HCEC 1CT (cell line): ENCODE measurements around the gene TRIM28.
"Not testable (repeated sequence)": the region's sequence is repeated elsewhere in the genome, so short reads cannot be mapped to it uniquely, and the experiment has no call there.

ENCODE experiments used
- DNase-seq: peaks from one replicate; pipeline ENCODE4 v3.0.0-alpha.2; 2017

TRIM28 gene

GRCh38 chr19:58561373-58562121, 17.7 kb downstream of the TRIM28 start:
- no peak for DNase-seq

- DNase-seq: no peak
Observed at GRCh38 chr19:58562122-58563033, 18.5 kb downstream of the TRIM28 start.

- DNase-seq: no peak
Observed at GRCh38 chr19:58563034-58563573, 19.2 kb downstream of the TRIM28 start.

- DNase-seq: no peak
Observed at GRCh38 chr19:58563823-58564222, 20.0 kb downstream of the TRIM28 start.

- DNase-seq: no peak
Observed at GRCh38 chr19:58566989-58567388, 23.1 kb downstream of the TRIM28 start.

GRCh38 chr19:58568453-58569130, 24.7 kb downstream of the TRIM28 start:
- no peak for DNase-seq

- DNase-seq: no peak
Observed at GRCh38 chr19:58569191-58569942, 25.5 kb downstream of the TRIM28 start.

- no peak for DNase-seq
Observed at GRCh38 chr19:58569943-58570670, 26.2 kb downstream of the TRIM28 start.

- no peak for DNase-seq
Observed at GRCh38 chr19:58570770-58571574, 27.1 kb downstream of the TRIM28 start.

- DNase-seq: no peak
Observed at GRCh38 chr19:58571575-58571947, 27.7 kb downstream of the TRIM28 start.

- no peak for DNase-seq
Observed at GRCh38 chr19:58572026-58572817, 28.4 kb downstream of the TRIM28 start.

- DNase-seq: peak; percentile 100
Observed at GRCh38 chr19:58572818-58573657, 29.2 kb downstream of the TRIM28 start, which contains the start of gene MZF1. Gene MZF1 (minus strand): TSS chr19:58573335. CDS start chr19:58571389, 1,946 bp downstream.

GRCh38 chr19:58573658-58574164, 29.8 kb downstream of the TRIM28 start:
- DNase-seq: no peak

- peak; percentile 93 for DNase-seq
Observed at GRCh38 chr19:58575183-58576041, 31.5 kb downstream of the TRIM28 start.

GRCh38 chr19:58577581-58577980, 33.7 kb downstream of the TRIM28 start:
- not testable (repeated sequence) for DNase-seq

- DNase-seq: no peak
Observed at GRCh38 chr19:58578012-58578925, 34.4 kb downstream of the TRIM28 start.
